B cell (primary cell): ENCODE measurements around the gene PPBP. TPM values are rescaled to one million over a fixed set of nuclear protein-coding genes. Genes with fewer than 3 reads are reported as not detected.

ENCODE experiments used
- ATAC-seq: fragments of 200-7000 bp; cut with Tn5 transposase; one replicate; pipeline ENCODE4 v1.10.0; 2021; ENCODE audit warnings: low read depth, mild to moderate bottlenecking, moderate number of reproducible peaks, moderate library complexity
- CTCF ChIA-PET: fragments of 350-600 bp; sonication (Branson Sonifier 250); formaldehyde crosslinking; loops from one replicate; lab custom pipeline; 2021; ENCODE audit warnings: antibody characterized with exemption, inconsistent platforms; lab: Charles Lee
- POLR2A ChIA-PET: fragments of 350-600 bp; sonication (Branson Sonifier 250); formaldehyde crosslinking; loops from one replicate; lab custom pipeline; 2021; ENCODE audit warnings: antibody characterized with exemption; lab: Charles Lee
- DNase-seq: peaks from one replicate; pipeline ENCODE4 v3.0.0; 2013
- H2AFZ ChIP-seq: 2 replicates; pipeline ENCODE4 v1.6.1; 2012; ENCODE audit warnings: mild to moderate bottlenecking, low read depth, low read length; ENCODE audit not compliant: insufficient read depth, poor library complexity, severe bottlenecking
- H3K27ac ChIP-seq, 2 donors: 1 replicate in 1 of 2; 2 replicates in 1 of 2; pipeline ENCODE4 v1.5.1; 2012 to 2013; ENCODE audit warnings: low read length in 2 of 2, mild to moderate bottlenecking in 2 of 2, moderate library complexity in 1 of 2
- H3K27me3 ChIP-seq, 4 experiments: fragments of 200-600 bp in 1 of 4; sonication (generic) in 1 of 4; replicated peaks in 1 of 4; 1 replicate in 2 of 4; 2 replicates in 2 of 4; pipeline versions ENCODE4 v1.6.1 to v1.7.0; 2013 to 2016; ENCODE audit warnings: low read length in 3 of 4, mild to moderate bottlenecking in 2 of 4, mixed read lengths in 1 of 4, moderate library complexity in 1 of 4; ENCODE audit not compliant: insufficient read depth in 4 of 4, control insufficient read depth in 3 of 4; ENCODE audit errors: control extremely low read depth in 1 of 4
- H3K36me3 ChIP-seq, 2 experiments: replicated peaks in 1 of 2; 1 replicate in 1 of 2; 2 replicates in 1 of 2; pipeline versions ENCODE4 v1.6.1 to v1.7.1; 2013; ENCODE audit warnings: low read length in 1 of 2; ENCODE audit not compliant: insufficient read depth in 2 of 2, control insufficient read depth in 1 of 2; ENCODE audit errors: control extremely low read depth in 1 of 2, extremely low read depth in 1 of 2
- H3K4me1 ChIP-seq, 2 donors: fragments of 200-600 bp in 1 of 2; sonication (generic) in 1 of 2; 1 replicate in 1 of 2; 2 replicates in 1 of 2; pipeline versions ENCODE4 v1.5.1 to v1.6.1; 2013 to 2017; ENCODE audit warnings: low read length in 2 of 2; ENCODE audit not compliant: control insufficient read depth in 2 of 2, insufficient read depth in 2 of 2
- H3K4me2 ChIP-seq: replicated peaks from 2 replicates; pipeline ENCODE3; 2012; ENCODE audit warnings: mild to moderate bottlenecking, low read depth, low read length; ENCODE audit not compliant: poor library complexity, severe bottlenecking
- H3K4me3 ChIP-seq, 5 experiments: fragments of 200-600 bp in 1 of 5; sonication (generic) in 1 of 5; 1 replicate in 3 of 5; 2 replicates in 2 of 5; pipeline versions ENCODE4 v1.5.1 to v1.7.0; 2011 to 2016; ENCODE audit warnings: low read length in 4 of 5, mild to moderate bottlenecking in 4 of 5, low read depth in 2 of 5, control low read depth in 1 of 5, moderate library complexity in 1 of 5; ENCODE audit not compliant: insufficient read depth in 1 of 5; ENCODE audit errors: control extremely low read depth in 1 of 5, extremely low read depth in 1 of 5
- H3K79me2 ChIP-seq: fragments of 200-600 bp; sonication (generic); one replicate; pipeline ENCODE4 v1.6.0; 2016; ENCODE audit warnings: low read length; ENCODE audit not compliant: control insufficient read depth, insufficient read depth
- H3K9ac ChIP-seq: fragments of 200-600 bp; sonication (generic); 2 replicates; pipeline ENCODE4 v1.6.1; 2017; ENCODE audit warnings: mild to moderate bottlenecking, low read length, moderate library complexity
- H3K9me3 ChIP-seq, 3 donors: one replicate each; pipeline versions ENCODE4 v1.6.1 to v1.7.1; 2013; ENCODE audit warnings: low read length in 2 of 3; ENCODE audit not compliant: control insufficient read depth in 2 of 3, insufficient read depth in 1 of 3; ENCODE audit errors: control extremely low read depth in 1 of 3
- H4K20me1 ChIP-seq: 2 replicates; pipeline ENCODE4 v1.6.0; 2012; ENCODE audit warnings: mild to moderate bottlenecking, low read length; ENCODE audit not compliant: insufficient read depth, control insufficient read depth, poor library complexity, severe bottlenecking
- H3K27ac Mint-ChIP-seq: one replicate; pipeline ENCODE4 v1.8.0; 2021; ENCODE audit warnings: mixed read lengths
- H3K27me3 Mint-ChIP-seq: one replicate; pipeline ENCODE4 v1.8.0; 2021; ENCODE audit warnings: mixed read lengths
- H3K4me1 Mint-ChIP-seq: one replicate; pipeline ENCODE4 v1.8.0; 2021; ENCODE audit warnings: mixed read lengths
- H3K4me3 Mint-ChIP-seq: one replicate; pipeline ENCODE4 v1.8.0; 2021; ENCODE audit warnings: mixed read lengths
- H3K9me3 Mint-ChIP-seq: one replicate; pipeline ENCODE4 v1.8.0; 2022; ENCODE audit warnings: mixed read lengths; ENCODE audit not compliant: insufficient read depth
- CTCF ChIP-seq: fragments of 200-600 bp; IDR thresholded peaks from one replicate; pipeline ENCODE4 v1.8.0; 2022; ENCODE audit warnings: antibody characterized with exemption, mild to moderate bottlenecking
- EZH2 ChIP-seq: IDR thresholded peaks from 2 replicates; pipeline ENCODE4 v1.6.1; 2012; ENCODE audit warnings: borderline replicate concordance, low read depth, mild to moderate bottlenecking, moderate library complexity, low read length; ENCODE audit not compliant: insufficient read depth, poor library complexity, severe bottlenecking
- WGBS: methylation state at CpG from one replicate; pipeline ENCODE4 v1.1.5; 2013; ENCODE audit warnings: missing lambda C conversion rate; ENCODE audit not compliant: insufficient coverage; 5-methylcytosine and 5-hydroxymethylcytosine counted together
- intact Hi-C: fragments of 100-400 bp; cut with micrococcal nuclease; formaldehyde crosslinking; loops from one replicate; pipeline ENCODE4 v1.10.0; 2022
- polyA plus RNA-seq: library from polyadenylated mRNA; depleted of rRNA; stranded (reverse); fragments of >200 nt; gene quantifications from 2 replicates; pipeline ENCODE4 v1.2.3, GENCODE V29; 2012
- total RNA-seq, 2 donors: library from RNA; stranded (reverse); fragments of 120-200 nt in 1 of 2; gene quantifications; 1 replicate in 1 of 2; 2 replicates in 1 of 2; pipeline versions ENCODE4 v1.2.3 to v1.2.4, GENCODE V29; 2013 to 2022

The PPBP gene
- total and polyA plus RNA-seq, 2 donors (not counting 1 experiment from before 2014, with no cell fraction given) = 0.42 to 0.43 TPM

DNA sequence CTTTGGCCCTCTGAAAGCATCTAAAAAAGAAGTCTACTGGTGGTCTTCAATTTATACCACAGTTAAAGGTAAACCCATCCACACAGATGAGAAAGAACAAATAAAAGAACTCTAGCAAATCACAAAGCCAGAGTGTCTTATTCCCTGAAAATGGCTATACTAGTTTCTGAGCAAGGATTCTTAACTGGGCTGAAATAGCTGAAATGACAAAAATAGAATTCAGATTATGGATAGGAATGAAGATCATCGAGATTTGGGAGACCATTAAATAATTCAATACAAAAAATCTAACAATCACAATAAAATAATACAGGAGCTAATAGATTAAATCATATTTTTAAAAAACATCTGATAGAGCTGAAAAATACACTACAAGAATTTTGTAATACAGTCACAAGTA, 18.0 kb downstream of the PPBP start:
- ChIA-PET CTCF (no interaction called here), POLR2A (no interaction called here)
- H3K4me3 ChIP-seq = no peak overlapping the region
- H2AFZ ChIP-seq = no peak overlapping the region
- no peaks in the 10 kb centered on the region for H4K20me1 ChIP-seq
- H3K79me2 ChIP-seq = no peaks in the 10 kb centered on the region
- peaks cover 7% of the 10 kb centered on the region for H3K9me3 Mint-ChIP-seq
- H3K27ac Mint-ChIP-seq = no peak overlapping the region
- H3K9me3 ChIP-seq = peaks cover 0 to 11% (median 4%) of the 10 kb centered on the region in 3 donors
- H3K36me3 ChIP-seq = no peaks in the 10 kb centered on the region
- H3K4me1 Mint-ChIP-seq = no peaks in the 10 kb centered on the region
- H3K27ac ChIP-seq = no peak overlapping the region
- no peak overlapping the region for H3K4me3 Mint-ChIP-seq
- H3K27me3 ChIP-seq = no peaks in the 10 kb centered on the region
- H3K4me2 ChIP-seq = no peak overlapping the region
- no peak for TF ChIP-seq EZH2
- no peak for TF ChIP-seq CTCF
- intact Hi-C loops = no loop called here
- no peak for DNase-seq
- H3K27me3 Mint-ChIP-seq = peaks cover 2% of the 10 kb centered on the region
- WGBS = no CpG with 5 or more reads among the region's 1 CpG
- ATAC-seq = no peak
- no peak overlapping the region for H3K9ac ChIP-seq
- no peaks in the 10 kb centered on the region for H3K4me1 ChIP-seq

- intact Hi-C loops = no loop called here
- CTCF ChIA-PET = no interaction called here
These were observed 20.1 kb downstream of the PPBP start for GRCh38 chr4:73967866-73968265.

More at GRCh38 chr4:73967866-73968265, 20.1 kb downstream of the PPBP start:
- TF ChIP-seq CTCF (no peak), EZH2 (no peak)
- Histone ChIP-seq H3K9me3 (peaks cover 0 to 11% (median 0%) of the 10 kb centered on the region in 3 donors), H3K36me3 (no peaks in the 10 kb centered on the region), H3K4me1 (no peaks in the 10 kb centered on the region), H3K4me2 (no peak overlapping the region), H3K79me2 (no peaks in the 10 kb centered on the region), H3K4me3 (no peak overlapping the region), H3K9ac (no peak overlapping the region), H2AFZ (no peak overlapping the region), H3K27ac (no peak overlapping the region), H4K20me1 (no peaks in the 10 kb centered on the region), H3K27me3 (no peaks in the 10 kb centered on the region)
- no peak overlapping the region for H3K4me3 Mint-ChIP-seq
- ATAC-seq (no peak), DNase-seq (no peak)
- H3K4me1 Mint-ChIP-seq = no peaks in the 10 kb centered on the region
- peaks cover 2% of the 10 kb centered on the region for H3K27me3 Mint-ChIP-seq
- peaks cover 2% of the 10 kb centered on the region for H3K9me3 Mint-ChIP-seq
- POLR2A ChIA-PET = no interaction called here
- H3K27ac Mint-ChIP-seq = no peak overlapping the region
